H1 (cell line): ENCODE data around the gene ITGB5. TPM values are rescaled to one million over a fixed set of nuclear protein-coding genes. Genes with fewer than 3 reads are reported as not detected.

Source experiments
- CTCF ChIA-PET: fragments of 300-600 bp; sonication (Branson Sonifier 250); formaldehyde crosslinking; loops from one replicate; lab custom pipeline; 2021; ENCODE audit not compliant: partially characterized antibody; lab: Charles Lee
- POLR2A ChIA-PET: fragments of 300-600 bp; sonication (Branson Sonifier 250); formaldehyde crosslinking; loops from one replicate; lab custom pipeline; 2021; ENCODE audit warnings: inconsistent platforms; ENCODE audit not compliant: partially characterized antibody; lab: Charles Lee
- DNase-seq, 2 experiments: peaks; one replicate each; pipeline versions ENCODE4 v3.0.0 to v3.0.0-alpha.2; 2010 to 2022; ENCODE audit warnings: low spot score in 2 of 2, low read depth in 1 of 2, mixed read lengths in 1 of 2
- FAIRE-seq: peaks from 2 replicates; lab custom pipeline; 2011; peaks lifted over from hg19 to GRCh38; lab: Jason Lieb, UNC
- H2AFZ ChIP-seq: 2 replicates; pipeline ENCODE4 v1.8.1; 2012; ENCODE audit warnings: low read length, inconsistent platforms
- H2AK5ac ChIP-seq: 2 replicates; pipeline ENCODE4 v1.6.1; 2013; ENCODE audit warnings: low read depth, low read length
- H2BK120ac ChIP-seq: replicated peaks from 2 replicates; pipeline ENCODE3; 2013; ENCODE audit warnings: low read depth, low read length, inconsistent platforms
- H2BK12ac ChIP-seq: 2 replicates; pipeline ENCODE4 v1.6.1; 2013; ENCODE audit warnings: low read depth, low read length
- H2BK15ac ChIP-seq: 2 replicates; pipeline ENCODE4 v1.6.1; 2013; ENCODE audit warnings: low read length
- H2BK20ac ChIP-seq: 2 replicates; pipeline ENCODE4 v1.6.1; 2013; ENCODE audit warnings: low read length
- H2BK5ac ChIP-seq: 2 replicates; pipeline ENCODE4 v1.6.1; 2013; ENCODE audit warnings: low read depth, low read length
- H3K14ac ChIP-seq: 2 replicates; pipeline ENCODE4 v1.6.1; 2013; ENCODE audit warnings: inconsistent platforms; ENCODE audit not compliant: insufficient read length
- H3K18ac ChIP-seq: 2 replicates; pipeline ENCODE4 v1.6.1; 2013; ENCODE audit warnings: low read length; ENCODE audit errors: extremely low read depth
- H3K23ac ChIP-seq: 2 replicates; pipeline ENCODE4 v1.6.1; 2013; ENCODE audit warnings: inconsistent platforms; ENCODE audit not compliant: insufficient read length
- H3K23me2 ChIP-seq: 2 replicates; pipeline ENCODE4 v1.6.1; 2013; ENCODE audit warnings: low read depth, low read length
- H3K27ac ChIP-seq: 2 replicates; pipeline ENCODE4 v1.6.1; 2011; ENCODE audit warnings: low read depth, low read length, inconsistent platforms
- H3K27me3 ChIP-seq, 4 experiments: replicated peaks in 1 of 4; 1 replicate in 1 of 4; 2 replicates in 3 of 4; pipeline versions ENCODE4 v1.6.1 to v1.8.1; 2011 to 2013; ENCODE audit warnings: low read length in 3 of 4, mild to moderate bottlenecking in 3 of 4, inconsistent platforms in 2 of 4, mixed read lengths in 2 of 4, moderate library complexity in 1 of 4; ENCODE audit not compliant: control insufficient read depth in 3 of 4, insufficient read depth in 3 of 4; ENCODE audit errors: extremely low read depth in 1 of 4
- H3K36me3 ChIP-seq, 4 experiments: 2 replicates each; pipeline versions ENCODE4 v1.6.1 to v1.8.1; 2011 to 2013; ENCODE audit warnings: mild to moderate bottlenecking in 4 of 4, low read length in 3 of 4, moderate library complexity in 2 of 4, control low read depth in 1 of 4, inconsistent platforms in 1 of 4; ENCODE audit not compliant: insufficient read depth in 4 of 4, control insufficient read depth in 2 of 4
- H3K4ac ChIP-seq: replicated peaks from 2 replicates; pipeline ENCODE3; 2013; ENCODE audit warnings: low read length, low read depth, mixed read lengths, inconsistent platforms; ENCODE audit not compliant: insufficient read length
- H3K4me1 ChIP-seq, 4 experiments: replicated peaks in 1 of 4; 1 replicate in 1 of 4; 2 replicates in 3 of 4; pipeline versions ENCODE4 v1.6.1 to v1.8.1; 2011 to 2013; ENCODE audit warnings: low read length in 3 of 4, inconsistent platforms in 2 of 4, mixed read lengths in 1 of 4; ENCODE audit not compliant: insufficient read depth in 4 of 4, control insufficient read depth in 3 of 4
- H3K4me2 ChIP-seq, 2 experiments: 2 replicates each; pipeline versions ENCODE4 v1.6.1 to v1.8.1; 2011 to 2013; ENCODE audit warnings: low read depth in 2 of 2, low read length in 2 of 2, control low read depth in 1 of 2, inconsistent platforms in 1 of 2, mild to moderate bottlenecking in 1 of 2; ENCODE audit not compliant: insufficient read depth in 1 of 2
- H3K4me3 ChIP-seq, 4 experiments: fragments of 200-600, 300-600 bp in 1 of 4; sonication (generic), shearing (Covaris generic), sonication (Bioruptor Twin) in 1 of 4; 2 replicates each; pipeline versions ENCODE4 v1.5.1 to v1.8.1; 2011 to 2016; ENCODE audit warnings: low read length in 4 of 4, low read depth in 3 of 4, control low read depth in 2 of 4, inconsistent platforms in 2 of 4, mild to moderate bottlenecking in 2 of 4, mixed read lengths in 1 of 4, moderate library complexity in 1 of 4; ENCODE audit not compliant: insufficient read depth in 2 of 4; ENCODE audit errors: extremely low read depth in 1 of 4
- H3K56ac ChIP-seq: replicated peaks from 2 replicates; pipeline ENCODE3; 2013; ENCODE audit warnings: low read depth, mild to moderate bottlenecking, mixed read lengths, low read length, inconsistent platforms; ENCODE audit not compliant: insufficient read length
- H3K79me1 ChIP-seq: 2 replicates; pipeline ENCODE4 v1.6.1; 2013; ENCODE audit warnings: low read depth, low read length, control low read depth
- H3K79me2 ChIP-seq, 2 experiments: 2 replicates each; pipeline versions ENCODE4 v1.6.1 to v1.8.1; 2012 to 2013; ENCODE audit warnings: low read length in 2 of 2, mild to moderate bottlenecking in 2 of 2, inconsistent platforms in 1 of 2; ENCODE audit not compliant: insufficient read depth in 2 of 2, control insufficient read depth in 1 of 2
- H3K9ac ChIP-seq, 4 experiments: replicated peaks in 1 of 4; 1 replicate in 1 of 4; 2 replicates in 3 of 4; pipeline versions ENCODE4 v1.6.1 to v1.8.1; 2011 to 2013; ENCODE audit warnings: low read depth in 3 of 4, low read length in 3 of 4, control low read depth in 2 of 4, mild to moderate bottlenecking in 2 of 4, moderate library complexity in 2 of 4, inconsistent platforms in 1 of 4; ENCODE audit errors: extremely low read depth in 1 of 4
- H3K9me3 ChIP-seq, 2 experiments: 2 replicates each; pipeline versions ENCODE4 v1.6.1 to v1.8.1; 2012 to 2013; ENCODE audit warnings: mild to moderate bottlenecking in 2 of 2, moderate library complexity in 2 of 2, control low read depth in 1 of 2, inconsistent platforms in 1 of 2, low read depth in 1 of 2, low read length in 1 of 2, mixed read lengths in 1 of 2; ENCODE audit not compliant: insufficient read depth in 2 of 2
- H4K20me1 ChIP-seq, 2 experiments: replicated peaks in 1 of 2; 2 replicates each; pipeline versions ENCODE3 to v1.8.1; 2011 to 2013; ENCODE audit warnings: inconsistent platforms in 2 of 2, low read length in 2 of 2, mild to moderate bottlenecking in 1 of 2; ENCODE audit not compliant: insufficient read depth in 2 of 2, control insufficient read depth in 1 of 2
- H4K5ac ChIP-seq: 2 replicates; pipeline ENCODE4 v1.6.1; 2013; ENCODE audit warnings: low read length, low read depth, mixed read lengths, inconsistent platforms; ENCODE audit not compliant: insufficient read length
- H4K8ac ChIP-seq: 2 replicates; pipeline ENCODE4 v1.8.0; 2013; ENCODE audit warnings: mild to moderate bottlenecking, moderate library complexity, low read length, inconsistent platforms; ENCODE audit not compliant: insufficient read depth; ENCODE audit errors: extremely low read depth
- H4K91ac ChIP-seq: replicated peaks from 2 replicates; pipeline ENCODE3; 2013; ENCODE audit warnings: low read length, mixed read lengths, inconsistent platforms; ENCODE audit not compliant: insufficient read length
- HDAC2 ChIP-seq, 2 experiments: fragments of 300-600 bp in 1 of 2; sonication (generic) in 1 of 2; IDR thresholded peaks; 2 replicates each; pipeline ENCODE4 v1.6.1; 2011 to 2012; ENCODE audit warnings: low read depth in 2 of 2, low read length in 2 of 2, mild to moderate bottlenecking in 2 of 2, moderate library complexity in 2 of 2, borderline replicate concordance in 1 of 2, inconsistent platforms in 1 of 2
- KDM1A ChIP-seq: fragments of 200-600, 300-600 bp; sonication (generic); IDR thresholded peaks from 2 replicates; pipeline ENCODE4 v1.7.1; 2016; ENCODE audit warnings: mild to moderate bottlenecking, low read length, borderline replicate concordance
- KDM5A ChIP-seq: fragments of 200-600 bp; IDR thresholded peaks from 2 replicates; pipeline ENCODE4 v1.7.1; 2012; ENCODE audit warnings: mild to moderate bottlenecking, low read length, inconsistent platforms, mixed read lengths
- SAP30 ChIP-seq: fragments of 300-600 bp; sonication (generic); IDR thresholded peaks from 2 replicates; pipeline ENCODE4 v1.7.1; 2012; ENCODE audit warnings: low read length, moderate library complexity, mild to moderate bottlenecking, inconsistent platforms; ENCODE audit not compliant: insufficient read depth, insufficient replicate concordance
- SP2 ChIP-seq: IDR thresholded peaks from 2 replicates; pipeline ENCODE4 v1.6.1; 2012; ENCODE audit warnings: mild to moderate bottlenecking, low read length, inconsistent platforms
- SRF ChIP-seq: IDR thresholded peaks from 2 replicates; pipeline ENCODE4 v1.6.1; 2011; ENCODE audit warnings: mild to moderate bottlenecking, low read depth, low read length, moderate library complexity
- TCF12 ChIP-seq: IDR thresholded peaks from 2 replicates; pipeline ENCODE4 v1.6.1; 2011; ENCODE audit warnings: low read depth, mild to moderate bottlenecking, low read length
- TEAD4 ChIP-seq: IDR thresholded peaks from 2 replicates; pipeline ENCODE4 v1.6.1; 2012; ENCODE audit warnings: low read depth, low read length, inconsistent platforms, mixed read lengths
- WGBS, 2 experiments: shearing (Covaris generic) in 1 of 2; methylation state at CpG; one replicate each; pipeline versions ENCODE4 v1.1.6 to v1.1.7; 2013 to 2015; ENCODE audit warnings: low lambda C conversion rate in 2 of 2, mixed read lengths in 2 of 2, inconsistent platforms in 1 of 2, low coverage in 1 of 2, missing lambda C conversion rate in 1 of 2; ENCODE audit not compliant: insufficient replicate concordance in 2 of 2, insufficient coverage in 1 of 2, insufficient read length in 1 of 2; ENCODE audit errors: extremely low coverage in 1 of 2, missing lambda C conversion rate in 1 of 2; 5-methylcytosine and 5-hydroxymethylcytosine counted together
- polyA plus RNA-seq, 7 experiments: library from polyadenylated mRNA; depleted of rRNA in 3 of 7; stranded (reverse) in 5 of 7; unstranded in 2 of 7; fragments of >200 nt in 5 of 7; fragments of 200-250 nt in 2 of 7; gene quantifications; 1 replicate in 5 of 7; 2 replicates in 1 of 7; 4 replicates in 1 of 7; pipeline versions ENCODE4 v1.2.1 to v1.2.3, GENCODE V29; 2011 to 2013; ENCODE audit warnings: missing spikeins in 2 of 7, mixed read lengths in 2 of 7
- total RNA-seq: library from RNA; stranded (reverse); fragmentation: NEBNext Ultra II Directional; extraction: Animal tissue kit (Norgen Biotek cat#: 25700); gene quantifications from 2 replicates; pipeline ENCODE4 v1.2.1, GENCODE V29; 2021
- TF ChIP-seq, protein P1 (sequence below), 3 experiments: IDR thresholded peaks; 1 replicate in 2 of 3; 2 replicates in 1 of 3; pipeline versions ENCODE4 v1.5.1 to v1.6.1; 2011; ENCODE audit warnings: low read length in 3 of 3, mild to moderate bottlenecking in 3 of 3, inconsistent platforms in 2 of 3, low read depth in 1 of 3, moderate library complexity in 1 of 3; ENCODE audit not compliant: insufficient read depth in 1 of 3; ENCODE audit errors: control extremely low read depth in 1 of 3

Gene ITGB5
- total and polyA plus RNA-seq, 2 of the 8 experiments (the other 6 are each of a cell fraction or from before 2014, with no cell fraction given) = 101 to 268 TPM

DNA sequence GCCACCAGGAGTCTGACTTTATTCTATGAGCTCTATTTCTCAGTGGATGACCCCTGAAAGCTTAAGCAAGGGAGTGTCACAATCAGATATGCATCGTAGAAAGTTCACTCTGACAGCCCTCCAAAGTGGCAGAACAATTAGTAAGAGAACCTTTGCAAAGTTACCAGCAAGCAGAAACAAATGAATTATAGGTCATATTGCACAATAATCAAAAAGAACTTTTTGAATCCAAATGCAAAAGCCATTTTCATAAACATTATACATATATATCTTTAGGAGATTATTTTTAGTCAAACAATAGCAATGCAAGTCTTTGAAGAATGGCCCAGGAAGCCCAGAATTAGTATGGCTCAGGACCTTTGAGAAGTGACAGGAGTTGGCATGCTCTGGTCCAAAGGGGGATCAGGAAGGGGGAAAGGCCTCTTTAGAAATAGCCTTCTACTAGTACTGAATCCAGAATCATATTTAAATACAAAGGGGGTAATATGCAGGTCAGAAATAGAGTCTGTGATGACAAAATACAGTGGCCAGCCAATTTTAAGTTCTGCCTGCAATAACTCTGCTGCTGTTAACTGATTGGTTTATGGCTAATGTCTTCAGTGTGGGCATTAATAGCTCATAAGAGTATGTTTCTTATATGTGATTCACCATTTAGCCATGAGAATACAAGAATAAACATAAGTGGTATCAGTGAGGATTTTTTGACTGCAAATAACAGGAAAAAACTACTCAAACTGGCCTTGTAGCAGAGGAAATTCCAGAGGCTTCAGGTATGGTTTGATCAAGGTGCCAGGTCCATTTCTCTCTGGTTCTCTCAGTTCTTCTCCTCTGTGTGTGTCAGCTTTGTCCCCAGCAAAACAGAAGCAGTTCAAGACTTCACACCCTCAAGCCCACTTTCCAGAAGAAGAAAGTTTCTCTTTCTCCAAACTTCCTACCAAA, 17.0 kb upstream of the ITGB5 start:
- Histone ChIP-seq H3K9me3 (no peaks in the 10 kb centered on the region), H2BK15ac (no peak overlapping the region), H3K4me2 (no peak overlapping the region), H2BK5ac (no peak overlapping the region), H3K9ac (no peak overlapping the region), H3K18ac (no peak overlapping the region), H3K27ac (no peak overlapping the region), H2BK120ac (no peak overlapping the region), H3K23me2 (no peaks in the 10 kb centered on the region), H3K36me3 (no peaks in the 10 kb centered on the region), H2AFZ (no peak overlapping the region), H3K56ac (no peak overlapping the region), H4K8ac (no peak overlapping the region), H3K23ac (no peak overlapping the region), H4K20me1 (no peaks in the 10 kb centered on the region), H3K27me3 (no peaks in the 10 kb centered on the region), H3K4me3 (no peak overlapping the region), H3K79me1 (no peaks in the 10 kb centered on the region), H3K4ac (no peak overlapping the region), H3K79me2 (no peaks in the 10 kb centered on the region), H4K5ac (no peak overlapping the region), H3K4me1 (no peaks in the 10 kb centered on the region; a peak in 1 of 7 replicates), H2AK5ac (no peak overlapping the region), H2BK12ac (no peak overlapping the region), H3K14ac (no peak overlapping the region), H2BK20ac (no peak overlapping the region), H4K91ac (no peak overlapping the region)
- no peak for FAIRE-seq
- WGBS, 2 experiments = 91% methylated on average over 1 of the region's 1 CpG; no CpG with 5 or more reads in 1 of the 2 experiments
- CTCF ChIA-PET = interaction anchor here (1.0 to 9.0 kb wide), 7 partner anchors 9 to 141 kb away, joined by 3 to 173 read pairs (median 7); no protein-coding TSS in a partner anchor
- POLR2A ChIA-PET = no interaction called here
- DNase-seq = no peak
- TF ChIP-seq KDM1A (no peak), SAP30 (no peak), TCF12 (no peak), TEAD4 (no peak), HDAC2 (IDR thresholded peaks at IDR 0.05; ENCODE audit: borderline replicate concordance in 1 of 2, low read depth in 2 of 2, low read length in 2 of 2) (no peak), SRF (no peak), SP2 (no peak), KDM5A (no peak)
- TF ChIP-seq, protein P1, sequence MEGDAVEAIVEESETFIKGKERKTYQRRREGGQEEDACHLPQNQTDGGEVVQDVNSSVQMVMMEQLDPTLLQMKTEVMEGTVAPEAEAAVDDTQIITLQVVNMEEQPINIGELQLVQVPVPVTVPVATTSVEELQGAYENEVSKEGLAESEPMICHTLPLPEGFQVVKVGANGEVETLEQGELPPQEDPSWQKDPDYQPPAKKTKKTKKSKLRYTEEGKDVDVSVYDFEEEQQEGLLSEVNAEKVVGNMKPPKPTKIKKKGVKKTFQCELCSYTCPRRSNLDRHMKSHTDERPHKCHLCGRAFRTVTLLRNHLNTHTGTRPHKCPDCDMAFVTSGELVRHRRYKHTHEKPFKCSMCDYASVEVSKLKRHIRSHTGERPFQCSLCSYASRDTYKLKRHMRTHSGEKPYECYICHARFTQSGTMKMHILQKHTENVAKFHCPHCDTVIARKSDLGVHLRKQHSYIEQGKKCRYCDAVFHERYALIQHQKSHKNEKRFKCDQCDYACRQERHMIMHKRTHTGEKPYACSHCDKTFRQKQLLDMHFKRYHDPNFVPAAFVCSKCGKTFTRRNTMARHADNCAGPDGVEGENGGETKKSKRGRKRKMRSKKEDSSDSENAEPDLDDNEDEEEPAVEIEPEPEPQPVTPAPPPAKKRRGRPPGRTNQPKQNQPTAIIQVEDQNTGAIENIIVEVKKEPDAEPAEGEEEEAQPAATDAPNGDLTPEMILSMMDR (IDR thresholded peaks at IDR 0.05; ENCODE audit: control extremely low read depth in 1 of 3, insufficient read depth in 1 of 3, low read depth in 1 of 3, low read length in 3 of 3) = no peak
